HCT116 (cell line): ENCODE data around the gene RIPOR3. TPM values are rescaled to one million over a fixed set of nuclear protein-coding genes. Genes with fewer than 3 reads are reported as not detected.

Experiments used
- ATAC-seq: fragments of 200-7000 bp; cut with Tn5 transposase; 2 replicates; pipeline ENCODE4 v1.9.1; 2020; ENCODE audit warnings: mild to moderate bottlenecking, moderate library complexity
- BruUV-seq: library from RNA; stranded (reverse); fragments of 400-500 nt; replicated peaks from 2 replicates; lab custom pipeline; 2021; lab: Mats Ljungman, UMichigan
- CTCF ChIA-PET: fragments of 300-600 bp; sonication (Branson Sonifier 250); formaldehyde crosslinking; loops from one replicate; lab custom pipeline; 2021; ENCODE audit warnings: antibody characterized with exemption; lab: Charles Lee
- POLR2A ChIA-PET: fragments of 300-600, 350-600 bp; sonication (Branson Sonifier 250); formaldehyde crosslinking; loops from one replicate; lab custom pipeline; 2021; ENCODE audit warnings: antibody characterized with exemption; lab: Charles Lee
- RAD21 ChIA-PET, 2 experiments: fragments of 300-600 bp; sonication (Branson Sonifier 250); formaldehyde crosslinking; loops; one replicate each; lab custom pipeline; 2023; ENCODE audit warnings: low total read pairs in 2 of 2; ENCODE audit not compliant: uncharacterized antibody in 2 of 2, unreplicated experiment in 2 of 2, low non-redundant PET in 1 of 2; lab: Charles Lee
- DNase-seq: peaks from one replicate; pipeline ENCODE4 v3.0.0-alpha.2; 2010; ENCODE audit warnings: low read depth, low spot score
- H2AFZ ChIP-seq: fragments of 200-600 bp; shearing (Covaris generic), sonication (generic); 2 replicates; pipeline ENCODE4 v1.6.1; 2017; ENCODE audit warnings: low read depth, mixed run types, mixed read lengths, antibody characterized with exemption, low read length; ENCODE audit not compliant: poor library complexity, severe bottlenecking
- H3K27ac ChIP-seq: 2 replicates; pipeline ENCODE4 v1.5.1; 2012; ENCODE audit warnings: low read depth, low read length
- H3K27me3 ChIP-seq: fragments of 200-600 bp; sonication (generic); 2 replicates; pipeline ENCODE4 v1.6.1; 2016; ENCODE audit warnings: mixed run types, low read length, mixed read lengths; ENCODE audit not compliant: insufficient read depth
- H3K36me3 ChIP-seq, 2 experiments: fragments of 200-500 bp in 1 of 2; fragments of 200-600 bp in 1 of 2; sonication (Bioruptor generic) in 1 of 2; sonication (generic) in 1 of 2; 2 replicates each; pipeline versions ENCODE4 v1.5.1 to v1.6.1; 2014 to 2016; ENCODE audit warnings: low read length in 2 of 2, inconsistent platforms in 1 of 2, mixed read lengths in 1 of 2, mixed run types in 1 of 2; ENCODE audit not compliant: insufficient read depth in 2 of 2, control insufficient read depth in 1 of 2
- H3K4me1 ChIP-seq, 2 experiments: fragments of 200-600 bp in 1 of 2; sonication (generic) in 1 of 2; 2 replicates each; pipeline versions ENCODE4 v1.5.1 to v1.6.1; 2012 to 2017; ENCODE audit warnings: low read length in 2 of 2, inconsistent platforms in 1 of 2, mild to moderate bottlenecking in 1 of 2, mixed read lengths in 1 of 2, mixed run types in 1 of 2, moderate library complexity in 1 of 2; ENCODE audit not compliant: insufficient read depth in 2 of 2, control insufficient read depth in 1 of 2
- H3K4me2 ChIP-seq: fragments of 200-600 bp; sonication (generic); 2 replicates; pipeline ENCODE4 v1.6.1; 2017; ENCODE audit warnings: mixed run types, low read length, mixed read lengths
- H3K4me3 ChIP-seq, 2 experiments: fragments of 200-600 bp in 1 of 2; sonication (generic) in 1 of 2; replicated peaks in 1 of 2; 2 replicates each; pipeline ENCODE4 v1.5.1; 2011 to 2016; ENCODE audit warnings: low read length in 2 of 2, control low read depth in 1 of 2, low read depth in 1 of 2, mild to moderate bottlenecking in 1 of 2, mixed read lengths in 1 of 2, mixed run types in 1 of 2
- H3K79me2 ChIP-seq: fragments of 200-600 bp; sonication (generic); 2 replicates; pipeline ENCODE4 v1.6.1; 2017; ENCODE audit warnings: mild to moderate bottlenecking, mixed run types, low read length, moderate library complexity, mixed read lengths; ENCODE audit not compliant: insufficient read depth
- H3K9ac ChIP-seq: fragments of 200-600 bp; sonication (generic); 2 replicates; pipeline ENCODE4 v1.6.1; 2016; ENCODE audit warnings: low read length, mixed read lengths
- H3K9me2 ChIP-seq: fragments of 200-600 bp; sonication (generic), shearing (Covaris generic); 2 replicates; pipeline ENCODE4 v1.6.1; 2017; ENCODE audit warnings: mixed run types, mild to moderate bottlenecking, moderate library complexity; ENCODE audit not compliant: insufficient read depth
- H3K9me3 ChIP-seq, 2 experiments: fragments of 200-500 bp in 1 of 2; fragments of 200-600 bp in 1 of 2; sonication (Bioruptor generic) in 1 of 2; sonication (generic) in 1 of 2; 2 replicates each; pipeline ENCODE4 v1.6.1; 2014 to 2017; ENCODE audit warnings: low read length in 2 of 2, mixed read lengths in 2 of 2, inconsistent platforms in 1 of 2, low read depth in 1 of 2, mild to moderate bottlenecking in 1 of 2, mixed run types in 1 of 2, moderate library complexity in 1 of 2; ENCODE audit not compliant: control insufficient read depth in 1 of 2, insufficient read depth in 1 of 2
- H4K20me1 ChIP-seq: fragments of 200-600 bp; sonication (generic), shearing (Covaris generic); 2 replicates; pipeline ENCODE4 v1.6.1; 2017; ENCODE audit warnings: mixed run types, mild to moderate bottlenecking, moderate library complexity; ENCODE audit not compliant: insufficient read depth
- CBX3 ChIP-seq: IDR thresholded peaks from 2 replicates; pipeline ENCODE4 v1.6.1; 2012; ENCODE audit warnings: low read depth
- EGR1 ChIP-seq: IDR thresholded peaks from 2 replicates; pipeline ENCODE4 v1.6.1; 2012; ENCODE audit warnings: low read depth
- ELF1 ChIP-seq: IDR thresholded peaks from 2 replicates; pipeline ENCODE4 v1.6.1; 2012; ENCODE audit warnings: low read depth, borderline replicate concordance
- EZH2 ChIP-seq: fragments of 200-600 bp; sonication (generic); IDR thresholded peaks from 2 replicates; pipeline ENCODE4 v1.6.1; 2017; ENCODE audit warnings: antibody characterized with exemption, mixed run types
- FOSL1 ChIP-seq: IDR thresholded peaks from 2 replicates; pipeline ENCODE4 v1.6.1; 2012; ENCODE audit warnings: low read depth
- JUND ChIP-seq: IDR thresholded peaks from 2 replicates; pipeline ENCODE4 v1.6.1; 2012
- MAX ChIP-seq: IDR thresholded peaks from 2 replicates; pipeline ENCODE4 v1.6.1; 2012
- POLR2A ChIP-seq: IDR thresholded peaks from 2 replicates; pipeline ENCODE4 v1.7.0; 2011; ENCODE audit warnings: borderline replicate concordance; ENCODE audit not compliant: insufficient read depth, insufficient read length; ENCODE audit errors: extremely low read depth
- REST ChIP-seq: IDR thresholded peaks from 2 replicates; pipeline ENCODE4 v1.6.1; 2012; ENCODE audit warnings: low read depth
- SRF ChIP-seq: IDR thresholded peaks from 2 replicates; pipeline ENCODE4 v1.6.1; 2012; ENCODE audit warnings: low read depth
- YY1 ChIP-seq: IDR thresholded peaks from 2 replicates; pipeline ENCODE4 v1.6.1; 2011; ENCODE audit warnings: low read length, low read depth, moderate library complexity, mild to moderate bottlenecking; ENCODE audit not compliant: insufficient replicate concordance; ENCODE audit errors: extremely low read depth
- ZBTB33 ChIP-seq: IDR thresholded peaks from 2 replicates; pipeline ENCODE4 v1.6.1; 2011; ENCODE audit warnings: mild to moderate bottlenecking, low read length, moderate library complexity; ENCODE audit not compliant: insufficient replicate concordance; ENCODE audit errors: extremely low read depth
- ZNF274 ChIP-seq: fragments of 200-500 bp; sonication (Bioruptor generic); IDR thresholded peaks from 2 replicates; pipeline ENCODE4 v1.6.1; 2014; ENCODE audit warnings: mild to moderate bottlenecking, low read depth, low read length, inconsistent platforms
- intact Hi-C: fragments of 100-400 bp; cut with micrococcal nuclease; formaldehyde crosslinking; loops from 2 replicates; pipeline ENCODE4 v1.10.0; 2022
- total RNA-seq: library from RNA; stranded (reverse); gene quantifications from one replicate; pipeline ENCODE4 v1.2.1, GENCODE V29; 2021; ENCODE audit not compliant: unreplicated experiment
- TF ChIP-seq, protein P1 (sequence below): IDR thresholded peaks from 2 replicates; pipeline ENCODE4 v1.6.1; 2012

The RIPOR3 gene
- total RNA-seq, 1 experiment from 2014 or later = 0.22 TPM

- Histone ChIP-seq H3K4me2 (no peak overlapping the region), H3K4me1 (peaks cover 19 to 39% of the 10 kb centered on the region in 2 experiments), H4K20me1 (no peaks in the 10 kb centered on the region), H3K9ac (no peak overlapping the region), H3K9me3 (no peaks in the 10 kb centered on the region), H3K79me2 (peaks cover 39% of the 10 kb centered on the region), H3K36me3 (peaks cover 17 to 32% of the 10 kb centered on the region in 2 experiments), H3K9me2 (no peaks in the 10 kb centered on the region), H3K27ac (peak overlapping the region; percentile 2; the same call in 1 of the 2 replicates), H3K27me3 (no peaks in the 10 kb centered on the region), H3K4me3 (no peak overlapping the region), H2AFZ (no peak overlapping the region)
- intact Hi-C loops = loop anchor here (10.0 kb wide), 1 partner anchor 598 kb away; no protein-coding TSS in a partner anchor
- DNase-seq = no peak
- no TSS peak for BruUV-seq
- TF ChIP-seq JUND = no peak
- TF ChIP-seq FOSL1 = no peak
- TF ChIP-seq REST = no peak
- TF ChIP-seq YY1 = no peak
- TF ChIP-seq CBX3 = no peak
- TF ChIP-seq ELF1 = no peak
- TF ChIP-seq, protein P1, sequence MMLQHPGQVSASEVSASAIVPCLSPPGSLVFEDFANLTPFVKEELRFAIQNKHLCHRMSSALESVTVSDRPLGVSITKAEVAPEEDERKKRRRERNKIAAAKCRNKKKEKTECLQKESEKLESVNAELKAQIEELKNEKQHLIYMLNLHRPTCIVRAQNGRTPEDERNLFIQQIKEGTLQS = no peak
- no peak for TF ChIP-seq ZNF274
- no peak for TF ChIP-seq MAX
- TF ChIP-seq POLR2A = no peak
- TF ChIP-seq SRF = no peak
- no peak for TF ChIP-seq EZH2
- TF ChIP-seq ZBTB33 = no peak
- no peak for TF ChIP-seq EGR1
- CTCF ChIA-PET = interaction anchor here (0.9 to 1.1 kb wide), 2 partner anchors 69 to 90 kb away, joined by 3 read pairs; no protein-coding TSS in a partner anchor
- RAD21 ChIA-PET = no interaction called here
- no peak for ATAC-seq
- POLR2A ChIA-PET = no interaction called here
These were observed 118.2 kb downstream of the RIPOR3 start for GRCh38 chr20:50572938-50573777.
